ENCODE results near the gene PRDM16.

Gene PRDM16

DNA sequence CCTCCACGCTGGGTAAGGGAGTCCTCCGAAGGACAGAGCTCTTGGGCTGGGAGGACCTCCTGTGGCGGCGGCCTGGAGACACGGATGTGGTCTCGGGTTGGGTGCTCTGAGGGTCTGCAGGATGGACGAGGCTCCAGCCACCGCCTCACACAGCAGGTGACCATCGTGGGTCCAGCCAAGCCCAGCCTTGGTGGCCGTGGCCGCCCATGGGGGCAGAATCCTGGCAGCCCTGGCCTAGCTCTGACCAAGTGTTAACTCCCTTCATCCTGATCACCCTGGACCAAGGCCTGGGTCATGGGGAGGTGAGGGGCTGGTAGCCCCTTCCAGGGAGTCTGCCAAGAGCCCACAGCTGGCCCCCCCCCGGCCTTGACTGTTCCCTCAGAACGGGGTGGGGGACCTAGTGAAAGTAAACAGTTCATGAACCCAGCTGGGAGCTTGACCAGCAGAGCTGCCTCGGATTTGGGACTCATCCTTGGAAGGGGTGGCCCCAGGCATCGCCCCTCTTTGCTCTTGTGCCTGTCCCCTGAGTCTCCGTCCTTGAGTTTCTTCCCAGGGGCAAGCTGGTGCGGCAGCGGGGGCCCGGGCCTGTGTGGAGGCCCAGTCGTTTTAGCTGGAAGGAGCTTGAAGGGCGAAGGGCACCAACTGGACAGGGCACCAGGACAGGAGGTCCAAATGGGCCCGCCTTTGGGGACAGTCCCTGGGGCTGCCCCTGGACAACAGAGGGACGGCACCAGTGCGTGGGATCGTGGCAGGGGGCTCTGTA lies 403.3 kb downstream of the PRDM16 start:
- Histone ChIP-seq H3K4me3 (ENCODE audit: low read length in 2 of 2) (no peak overlapping the region), H3K9ac (ENCODE audit: low read length in 2 of 2) (no peak overlapping the region), H3K4me1 (ENCODE audit: control insufficient read depth, insufficient read depth, low read length) (peaks cover 2% of the 10 kb centered on the region), H3K27ac (ENCODE audit: low read length) (no peak overlapping the region), H3K9me3 (ENCODE audit: control insufficient read depth in 2 of 2, low read length in 2 of 2) (no peaks in the 10 kb centered on the region), H3K36me3 (ENCODE audit: control insufficient read depth in 2 of 2, insufficient read depth in 2 of 2, low read length in 2 of 2) (no peaks in the 10 kb centered on the region), H3K27me3 (ENCODE audit: control insufficient read depth in 1 of 2, insufficient read depth in 2 of 2, low read length in 2 of 2) (peaks cover 2 to 6% of the 10 kb centered on the region in 2 donors)

DNA sequence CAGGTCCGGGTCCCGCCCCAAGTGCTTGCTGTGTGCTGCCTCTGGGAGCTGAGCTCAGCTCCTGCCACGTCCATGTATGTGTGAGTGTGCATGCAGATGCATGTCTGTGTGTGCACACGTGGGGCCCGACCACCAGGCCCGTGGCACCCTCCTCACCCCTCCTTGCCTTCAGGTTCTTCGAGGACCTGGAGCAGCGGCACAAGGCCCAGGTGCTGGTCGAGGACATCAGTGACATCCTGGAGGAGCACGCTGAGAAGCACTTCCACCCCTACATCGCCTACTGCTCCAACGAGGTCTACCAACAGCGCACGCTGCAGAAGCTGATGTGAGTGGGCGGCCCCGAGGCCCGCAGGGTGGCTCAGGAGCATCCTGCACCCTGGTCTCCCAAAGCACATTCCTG lies 403.9 kb downstream of the PRDM16 start:
- Histone ChIP-seq H3K27me3 (ENCODE audit: control insufficient read depth in 1 of 2, insufficient read depth in 2 of 2, low read length in 2 of 2) (peaks cover 2 to 6% of the 10 kb centered on the region in 2 donors), H3K9ac (ENCODE audit: low read length in 2 of 2) (no peak overlapping the region), H3K27ac (ENCODE audit: low read length) (no peak overlapping the region), H3K4me1 (ENCODE audit: control insufficient read depth, insufficient read depth, low read length) (peaks cover 2% of the 10 kb centered on the region), H3K36me3 (ENCODE audit: control insufficient read depth in 2 of 2, insufficient read depth in 2 of 2, low read length in 2 of 2) (no peaks in the 10 kb centered on the region), H3K9me3 (ENCODE audit: control insufficient read depth in 2 of 2, low read length in 2 of 2) (no peaks in the 10 kb centered on the region), H3K4me3 (ENCODE audit: low read length in 2 of 2) (no peak overlapping the region)

DNA sequence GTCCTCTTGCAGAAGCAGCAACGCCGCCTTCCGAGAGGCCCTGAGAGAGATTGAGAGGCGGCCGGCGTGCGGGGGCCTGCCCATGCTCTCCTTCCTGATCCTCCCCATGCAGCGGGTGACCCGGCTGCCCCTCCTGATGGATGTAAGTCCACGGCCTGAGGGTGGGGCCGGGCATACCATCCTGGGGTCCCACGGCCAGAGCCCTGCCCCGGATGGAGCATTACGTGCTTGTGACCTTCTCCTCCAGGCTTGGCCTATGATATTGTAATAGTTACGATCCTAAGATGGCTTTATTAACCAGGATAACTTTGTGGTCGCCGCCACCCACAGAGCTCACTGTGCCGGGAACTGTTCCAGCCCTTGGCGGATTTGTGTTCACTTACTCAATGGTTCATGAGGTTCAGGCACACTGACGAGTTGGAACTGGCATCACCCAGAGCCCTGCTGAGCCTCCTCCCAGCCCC lies 404.4 kb downstream of the PRDM16 start:
- Histone ChIP-seq H3K9me3 (ENCODE audit: control insufficient read depth in 2 of 2, low read length in 2 of 2) (no peaks in the 10 kb centered on the region), H3K9ac (ENCODE audit: low read length in 2 of 2) (no peak overlapping the region), H3K36me3 (ENCODE audit: control insufficient read depth in 2 of 2, insufficient read depth in 2 of 2, low read length in 2 of 2) (no peaks in the 10 kb centered on the region), H3K27me3 (ENCODE audit: control insufficient read depth in 1 of 2, insufficient read depth in 2 of 2, low read length in 2 of 2) (peaks cover 2 to 6% of the 10 kb centered on the region in 2 donors), H3K4me1 (ENCODE audit: control insufficient read depth, insufficient read depth, low read length) (peaks cover 2% of the 10 kb centered on the region), H3K4me3 (ENCODE audit: low read length in 2 of 2) (no peak overlapping the region), H3K27ac (ENCODE audit: low read length) (no peak overlapping the region)

DNA sequence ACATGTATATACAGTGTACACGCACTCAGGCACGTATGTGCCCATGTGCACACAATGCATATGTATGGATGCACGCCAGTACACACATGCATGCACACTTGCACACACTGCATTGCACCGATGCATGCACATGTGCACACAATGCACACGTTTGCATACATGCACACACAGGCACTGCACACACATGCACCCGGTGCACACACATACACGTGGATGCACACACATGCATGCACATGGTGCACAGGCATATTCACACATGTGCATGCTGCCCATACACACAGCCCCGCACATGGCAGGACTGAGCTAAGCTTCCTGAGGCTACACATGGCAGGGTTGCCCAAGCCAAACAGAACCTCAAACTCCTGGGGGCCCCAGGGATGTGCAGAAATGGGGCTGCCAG lies 405.0 kb downstream of the PRDM16 start:
- Histone ChIP-seq H3K27ac (ENCODE audit: low read length) (no peak overlapping the region), H3K36me3 (ENCODE audit: control insufficient read depth in 2 of 2, insufficient read depth in 2 of 2, low read length in 2 of 2) (no peaks in the 10 kb centered on the region), H3K4me3 (ENCODE audit: low read length in 2 of 2) (no peak overlapping the region), H3K9me3 (ENCODE audit: control insufficient read depth in 2 of 2, low read length in 2 of 2) (no peaks in the 10 kb centered on the region), H3K4me1 (ENCODE audit: control insufficient read depth, insufficient read depth, low read length) (peaks cover 2% of the 10 kb centered on the region), H3K27me3 (ENCODE audit: control insufficient read depth in 1 of 2, insufficient read depth in 2 of 2, low read length in 2 of 2) (peaks cover 2 to 6% of the 10 kb centered on the region in 2 donors), H3K9ac (ENCODE audit: low read length in 2 of 2) (no peak overlapping the region)

DNA sequence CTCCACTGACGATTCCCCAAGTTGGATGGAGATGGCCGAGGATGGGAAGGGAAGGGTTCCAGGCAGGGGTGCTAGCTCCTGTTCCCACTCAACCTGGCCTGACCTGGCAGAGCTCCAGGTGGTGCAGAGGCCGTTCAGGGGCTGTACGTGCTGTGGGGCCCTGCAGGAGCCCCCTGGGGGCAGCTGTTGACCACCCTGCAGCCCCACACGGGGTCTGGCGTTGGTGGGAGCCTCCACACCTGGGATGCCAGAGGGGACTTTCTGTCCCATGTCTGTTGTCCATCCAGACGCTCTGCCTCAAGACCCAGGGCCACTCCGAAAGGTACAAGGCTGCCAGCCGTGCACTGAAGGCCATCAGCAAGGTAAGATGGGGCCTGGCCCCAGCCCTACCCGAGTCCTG lies 405.4 kb downstream of the PRDM16 start:
- peaks cover 2 to 6% of the 10 kb centered on the region in 2 donors for H3K27me3 ChIP-seq (ENCODE audit: control insufficient read depth in 1 of 2, insufficient read depth in 2 of 2, low read length in 2 of 2)

DNA sequence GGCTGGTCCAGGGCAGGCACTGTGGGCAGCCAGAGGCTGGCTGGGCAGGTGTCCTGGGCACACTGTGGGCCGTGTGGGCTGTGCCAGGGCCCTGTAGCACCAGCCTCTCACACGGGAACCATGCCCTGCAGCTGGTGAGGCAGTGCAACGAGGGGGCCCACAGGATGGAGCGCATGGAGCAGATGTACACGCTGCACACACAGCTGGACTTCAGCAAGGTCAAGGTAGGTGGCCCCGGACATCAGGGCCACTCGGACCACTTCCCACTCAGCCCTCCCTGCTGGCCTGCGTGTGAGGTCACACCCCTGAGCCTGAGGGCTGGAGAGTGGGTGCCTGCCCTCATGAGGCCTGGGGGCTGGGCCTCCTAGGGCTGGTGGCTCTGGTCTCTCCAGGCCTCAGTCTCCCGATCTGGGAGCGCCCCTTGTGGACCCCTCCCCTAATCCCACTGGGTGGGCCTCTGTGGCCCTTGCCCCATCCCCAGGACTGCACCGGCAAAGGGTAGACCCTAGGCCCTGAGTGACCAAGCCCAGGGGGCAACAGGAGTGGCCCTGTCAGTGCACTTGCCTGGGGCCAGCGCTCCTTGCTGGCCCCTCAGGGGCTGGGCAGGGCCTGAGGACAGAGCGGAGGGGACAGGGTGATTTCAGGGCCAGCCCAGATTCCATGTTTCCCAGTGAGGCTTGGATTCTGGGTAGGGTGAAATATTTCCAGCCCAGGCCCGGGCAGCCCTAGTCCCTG lies 407.0 kb downstream of the PRDM16 start:
- H3K27ac ChIP-seq (ENCODE audit: low read length), result no peak overlapping the region
- H3K27me3 ChIP-seq (ENCODE audit: control insufficient read depth in 1 of 2, insufficient read depth in 2 of 2, low read length in 2 of 2), result peaks cover 4 to 6% of the 10 kb centered on the region in 2 donors

More for the DNA sequence above, 405.4 kb downstream of the PRDM16 start:
- no peaks in the 10 kb centered on the region for H3K9me3 ChIP-seq (ENCODE audit: control insufficient read depth in 2 of 2, low read length in 2 of 2)
- no peaks in the 10 kb centered on the region for H3K36me3 ChIP-seq (ENCODE audit: control insufficient read depth in 2 of 2, insufficient read depth in 2 of 2, low read length in 2 of 2)
- no peak overlapping the region for H3K9ac ChIP-seq (ENCODE audit: low read length in 2 of 2)
- H3K27ac ChIP-seq (ENCODE audit: low read length), result no peak overlapping the region
- H3K4me1 ChIP-seq (ENCODE audit: control insufficient read depth, insufficient read depth, low read length), result no peaks in the 10 kb centered on the region
- H3K4me3 ChIP-seq (ENCODE audit: low read length in 2 of 2), result no peak overlapping the region

DNA sequence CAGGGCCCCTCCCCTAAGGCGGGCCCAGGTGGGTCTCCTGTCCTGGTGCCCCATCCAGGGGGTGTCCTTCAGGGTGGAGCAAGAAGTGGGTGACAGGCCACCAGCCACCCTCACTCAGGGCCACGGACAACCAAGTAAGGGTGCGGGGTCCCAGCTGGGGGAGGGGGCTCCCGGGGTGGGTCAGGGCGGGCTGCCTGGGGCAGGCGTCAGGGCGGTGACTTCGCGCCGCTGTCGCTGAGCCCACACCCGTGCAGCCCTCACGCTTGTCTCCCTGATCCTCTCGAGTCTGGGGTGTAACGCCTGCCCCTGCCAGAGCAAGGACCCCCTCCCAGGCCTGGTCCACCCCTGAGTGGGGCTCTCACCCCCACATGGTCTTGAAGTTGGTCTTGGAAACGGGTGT lies 407.7 kb downstream of the PRDM16 start:
- H3K27ac ChIP-seq (ENCODE audit: low read length), result no peak overlapping the region
- no peak overlapping the region for H3K9ac ChIP-seq (ENCODE audit: low read length in 2 of 2)
- no peaks in the 10 kb centered on the region for H3K4me1 ChIP-seq (ENCODE audit: control insufficient read depth, insufficient read depth, low read length)
- H3K9me3 ChIP-seq (ENCODE audit: control insufficient read depth in 2 of 2, low read length in 2 of 2), result no peaks in the 10 kb centered on the region
- H3K4me3 ChIP-seq (ENCODE audit: low read length in 2 of 2), result no peak overlapping the region
- H3K27me3 ChIP-seq (ENCODE audit: control insufficient read depth in 1 of 2, insufficient read depth in 2 of 2, low read length in 2 of 2), result peaks cover 3 to 6% of the 10 kb centered on the region in 2 donors
- H3K36me3 ChIP-seq (ENCODE audit: control insufficient read depth in 2 of 2, insufficient read depth in 2 of 2, low read length in 2 of 2), result no peaks in the 10 kb centered on the region

More for the DNA sequence above, 407.0 kb downstream of the PRDM16 start:
- H3K4me3 ChIP-seq (ENCODE audit: low read length in 2 of 2), result no peak overlapping the region
- no peaks in the 10 kb centered on the region for H3K36me3 ChIP-seq (ENCODE audit: control insufficient read depth in 2 of 2, insufficient read depth in 2 of 2, low read length in 2 of 2)
- no peak overlapping the region for H3K9ac ChIP-seq (ENCODE audit: low read length in 2 of 2)
- no peaks in the 10 kb centered on the region for H3K4me1 ChIP-seq (ENCODE audit: control insufficient read depth, insufficient read depth, low read length)
- H3K9me3 ChIP-seq (ENCODE audit: control insufficient read depth in 2 of 2, low read length in 2 of 2), result no peaks in the 10 kb centered on the region

DNA sequence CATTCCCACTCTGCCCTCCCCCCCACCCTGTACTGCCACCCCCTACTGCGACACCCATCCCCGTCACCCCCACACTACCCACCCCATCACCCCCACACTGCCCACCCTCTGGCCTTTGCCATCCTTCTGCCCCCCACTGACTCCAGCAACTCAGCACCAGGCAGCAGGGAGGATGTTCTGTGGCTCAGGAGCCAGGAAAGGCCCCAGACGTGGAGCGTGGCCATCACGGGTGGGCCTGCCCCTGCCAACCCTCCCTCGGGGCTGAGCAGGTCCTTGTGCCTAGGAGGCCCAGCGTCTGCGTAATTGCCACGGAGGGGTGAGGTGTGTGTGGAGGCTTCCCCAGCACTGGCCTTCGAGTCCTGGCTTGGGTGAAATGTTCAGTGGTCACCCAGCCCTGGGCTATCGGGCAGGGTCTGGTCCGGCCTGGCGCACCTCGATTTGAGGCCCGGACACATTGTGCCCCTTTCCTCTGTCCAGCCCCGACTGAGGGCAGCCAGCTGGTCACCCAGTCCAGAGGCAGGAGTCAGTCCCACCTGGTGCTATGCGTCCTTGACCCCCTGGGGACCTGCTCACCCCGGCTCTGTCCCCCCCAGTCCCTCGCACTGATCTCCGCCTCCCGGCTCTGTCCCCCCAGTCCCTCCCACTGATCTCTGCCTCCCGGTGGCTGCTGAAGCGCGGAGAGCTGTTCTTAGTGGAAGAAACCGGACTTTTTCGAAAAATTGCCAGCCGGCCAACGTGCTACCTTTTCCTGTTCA lies 408.4 kb downstream of the PRDM16 start:
- Histone ChIP-seq H3K4me3 (ENCODE audit: low read length in 2 of 2) (no peak overlapping the region), H3K27me3 (ENCODE audit: control insufficient read depth in 1 of 2, insufficient read depth in 2 of 2, low read length in 2 of 2) (peaks cover 2 to 8% of the 10 kb centered on the region in 2 donors), H3K4me1 (ENCODE audit: control insufficient read depth, insufficient read depth, low read length) (no peaks in the 10 kb centered on the region), H3K9ac (ENCODE audit: low read length in 2 of 2) (no peak overlapping the region), H3K27ac (ENCODE audit: low read length) (no peak overlapping the region), H3K36me3 (ENCODE audit: control insufficient read depth in 2 of 2, insufficient read depth in 2 of 2, low read length in 2 of 2) (no peaks in the 10 kb centered on the region), H3K9me3 (ENCODE audit: control insufficient read depth in 2 of 2, low read length in 2 of 2) (no peaks in the 10 kb centered on the region)

DNA sequence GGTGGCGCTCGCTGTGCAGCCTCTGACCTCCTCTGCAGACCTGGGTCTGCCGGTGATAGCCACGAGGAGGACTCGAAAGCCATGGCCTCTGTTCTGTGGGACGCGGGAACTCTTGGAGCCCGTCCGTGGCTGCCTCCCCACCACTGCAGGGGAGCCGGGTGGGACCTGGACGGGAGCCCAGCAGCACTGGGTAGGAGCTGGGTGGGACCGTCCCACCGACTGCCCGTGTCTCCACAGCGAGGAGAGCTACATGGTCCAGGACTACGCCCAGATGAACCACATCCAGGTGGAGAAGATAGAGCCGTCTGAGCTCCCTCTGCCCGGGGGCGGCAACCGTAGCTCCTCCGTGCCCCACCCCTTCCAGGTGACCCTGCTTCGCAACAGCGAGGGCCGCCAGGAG lies 409.2 kb downstream of the PRDM16 start:
- Histone ChIP-seq H3K4me3 (ENCODE audit: low read length in 2 of 2) (no peak overlapping the region), H3K27me3 (ENCODE audit: control insufficient read depth in 1 of 2, insufficient read depth in 2 of 2, low read length in 2 of 2) (peaks cover 2 to 8% of the 10 kb centered on the region in 2 donors), H3K4me1 (ENCODE audit: control insufficient read depth, insufficient read depth, low read length) (no peaks in the 10 kb centered on the region), H3K36me3 (ENCODE audit: control insufficient read depth in 2 of 2, insufficient read depth in 2 of 2, low read length in 2 of 2) (no peaks in the 10 kb centered on the region), H3K9ac (ENCODE audit: low read length in 2 of 2) (no peak overlapping the region), H3K9me3 (ENCODE audit: control insufficient read depth in 2 of 2, low read length in 2 of 2) (no peaks in the 10 kb centered on the region), H3K27ac (ENCODE audit: low read length) (no peak overlapping the region)

DNA sequence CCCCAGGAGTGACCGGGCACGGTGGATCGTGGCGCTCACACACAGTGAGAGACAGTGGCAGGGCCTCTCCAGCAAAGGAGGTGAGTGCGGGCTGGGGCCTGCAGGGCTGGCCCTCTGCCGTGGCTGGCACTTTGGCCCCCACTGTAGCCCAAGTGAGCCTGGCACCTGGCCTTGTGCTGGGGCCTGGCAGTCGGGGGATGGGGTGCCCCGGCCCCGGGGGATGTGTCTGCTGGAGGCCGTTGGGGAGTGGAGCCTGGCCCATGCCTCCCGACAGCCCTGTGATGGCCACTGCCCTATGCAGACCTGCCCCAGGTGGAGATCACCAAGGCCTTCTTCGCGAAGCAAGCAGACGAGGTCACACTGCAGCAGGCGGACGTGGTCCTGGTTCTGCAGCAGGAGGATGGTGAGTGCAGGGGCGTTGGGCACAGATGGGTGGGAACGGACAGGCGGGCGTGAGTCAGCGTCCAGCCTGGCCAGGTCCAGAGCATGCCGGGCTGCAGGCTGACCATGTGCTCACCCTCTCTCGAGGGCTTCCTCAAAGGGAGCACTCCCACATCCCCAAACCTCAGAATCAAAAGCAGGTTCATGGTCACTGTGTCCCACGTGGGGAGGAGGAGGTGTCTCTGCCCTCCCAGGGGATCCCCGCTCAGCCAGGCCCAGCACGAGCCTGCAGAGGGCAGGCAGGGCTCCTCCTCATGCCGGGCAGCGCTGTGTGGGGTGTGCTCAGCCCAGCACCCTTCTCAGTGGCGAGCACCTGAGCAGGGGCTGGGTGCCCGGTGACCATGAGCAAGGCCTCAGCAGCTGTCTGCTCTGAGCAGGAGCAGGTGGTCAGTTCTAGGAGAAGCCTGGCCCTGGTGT lies 410.7 kb downstream of the PRDM16 start:
- H3K27ac ChIP-seq (ENCODE audit: low read length), result no peak overlapping the region

More for the DNA sequence above, 410.7 kb downstream of the PRDM16 start:
- no peak overlapping the region for H3K4me3 ChIP-seq (ENCODE audit: low read length in 2 of 2)
- no peak overlapping the region for H3K9ac ChIP-seq (ENCODE audit: low read length in 2 of 2)
- H3K4me1 ChIP-seq (ENCODE audit: control insufficient read depth, insufficient read depth, low read length), result no peaks in the 10 kb centered on the region
- H3K9me3 ChIP-seq (ENCODE audit: control insufficient read depth in 2 of 2, low read length in 2 of 2), result no peaks in the 10 kb centered on the region
- no peaks in the 10 kb centered on the region for H3K36me3 ChIP-seq (ENCODE audit: control insufficient read depth in 2 of 2, insufficient read depth in 2 of 2, low read length in 2 of 2)
- H3K27me3 ChIP-seq (ENCODE audit: control insufficient read depth in 1 of 2, insufficient read depth in 2 of 2, low read length in 2 of 2), result peaks cover 2 to 6% of the 10 kb centered on the region in 2 donors
